A549 (cell line): ENCODE measurements around the gene CMIP. TPM values are rescaled to one million over a fixed set of nuclear protein-coding genes. Genes with fewer than 3 reads are reported as not detected.
A peak's percentile ranks its signal among the peaks of the same experiment; 100 is the strongest.

Source experiments
- ATOH8 ChIP-seq: fragments of 250-450 bp; sonication (Bioruptor Pico); IDR thresholded peaks from 2 replicates; pipeline ENCODE4 v1.5.0; 2020; ENCODE audit warnings: low read depth, mild to moderate bottlenecking, moderate library complexity
- BCL3 ChIP-seq: fragments of >200 bp; sonication (Bioruptor Twin); formaldehyde crosslinking; IDR thresholded peaks from 3 replicates; pipeline ENCODE4 v1.6.1; 2016
- BHLHE40 ChIP-seq: IDR thresholded peaks from 2 replicates; pipeline ENCODE4 v1.6.1; 2012; ENCODE audit warnings: low read depth, low read length, inconsistent platforms
- CEBPB ChIP-seq, 2 experiments: fragments of >200 bp in 1 of 2; sonication (Bioruptor Twin) in 1 of 2; formaldehyde crosslinking in 1 of 2; IDR thresholded peaks; 2 replicates each; pipeline ENCODE4 v1.6.1; 2012 to 2016
- CHD4 ChIP-seq: fragments of 200-600 bp; sonication (generic); IDR thresholded peaks from 2 replicates; pipeline ENCODE4 v1.6.1; 2016; ENCODE audit warnings: antibody characterized with exemption, mild to moderate bottlenecking, borderline replicate concordance
- CTCF ChIP-seq: fragments of >200 bp; sonication (Bioruptor Twin); formaldehyde crosslinking; IDR thresholded peaks from 3 replicates; pipeline ENCODE4 v1.5.1; 2016
- EHF ChIP-seq: fragments of 250-450 bp; sonication (Bioruptor Pico); IDR thresholded peaks from 2 replicates; pipeline ENCODE4 v1.5.0; 2020; ENCODE audit warnings: mild to moderate bottlenecking
- EP300 ChIP-seq, 2 experiments: fragments of >200 bp; sonication (Bioruptor Twin); formaldehyde crosslinking; IDR thresholded peaks; 2 replicates in 1 of 2; 3 replicates in 1 of 2; pipeline ENCODE4 v1.6.1; 2016 to 2017
- FOSB ChIP-seq: fragments of 250-450 bp; sonication (Bioruptor Pico); IDR thresholded peaks from 2 replicates; pipeline ENCODE4 v1.5.0; 2020; ENCODE audit warnings: mild to moderate bottlenecking, moderate library complexity
- FOSL2 ChIP-seq, 2 experiments: fragments of 450-650 bp in 1 of 2; fragments of >200 bp in 1 of 2; sonication (Bioruptor Twin) in 1 of 2; formaldehyde crosslinking; IDR thresholded peaks; 2 replicates each; pipeline versions ENCODE4 v1.5.0 to v1.6.1; 2016 to 2020; ENCODE audit warnings: mild to moderate bottlenecking in 1 of 2, moderate library complexity in 1 of 2
- FOXS1 ChIP-seq: fragments of 250-450 bp; sonication (Bioruptor Pico); IDR thresholded peaks from 2 replicates; pipeline ENCODE4 v1.5.0; 2020; ENCODE audit warnings: mild to moderate bottlenecking, moderate library complexity
- HDAC2 ChIP-seq: fragments of 200-600 bp; sonication (generic); IDR thresholded peaks from 2 replicates; pipeline ENCODE4 v1.6.1; 2016
- HEYL ChIP-seq: fragments of 250-450 bp; sonication (Bioruptor Pico); IDR thresholded peaks from 2 replicates; pipeline ENCODE4 v1.8.0; 2021; ENCODE audit warnings: mild to moderate bottlenecking, moderate library complexity
- HMGXB4 ChIP-seq: fragments of 250-450 bp; sonication (Bioruptor Pico); IDR thresholded peaks from 2 replicates; pipeline ENCODE4 v1.5.0; 2021; ENCODE audit warnings: mild to moderate bottlenecking, moderate library complexity, borderline replicate concordance
- KDM5A ChIP-seq: fragments of 200-600 bp; sonication (generic); IDR thresholded peaks from 2 replicates; pipeline ENCODE4 v1.6.1; 2016; ENCODE audit warnings: antibody characterized with exemption, mild to moderate bottlenecking
- MAFK ChIP-seq: fragments of 450-650 bp; IDR thresholded peaks from 2 replicates; pipeline ENCODE4 v1.6.1; 2014; ENCODE audit not compliant: partially characterized antibody
- MYC ChIP-seq: IDR thresholded peaks from 2 replicates; pipeline ENCODE4 v1.6.1; 2012; ENCODE audit warnings: mild to moderate bottlenecking, inconsistent platforms, low read length, improper control_type of control experiment, borderline replicate concordance
- NFE2L2 ChIP-seq: fragments of 150-350 bp; conservative IDR thresholded peaks from 2 replicates; pipeline ENCODE4 v1.6.1; 2014; ENCODE audit warnings: low read length
- POLR2A ChIP-seq: IDR thresholded peaks from 2 replicates; pipeline ENCODE4 v1.6.1; 2012; ENCODE audit warnings: mild to moderate bottlenecking, low read length
- POLR2AphosphoS2 ChIP-seq: conservative IDR thresholded peaks from 2 replicates; pipeline ENCODE4 v1.6.1; 2012; ENCODE audit warnings: low read length, improper control_type of control experiment, inconsistent platforms
- RAD21 ChIP-seq, 2 experiments: fragments of >200 bp in 1 of 2; sonication (Bioruptor Twin) in 1 of 2; formaldehyde crosslinking in 1 of 2; IDR thresholded peaks in 1 of 2; conservative IDR thresholded peaks in 1 of 2; 2 replicates in 1 of 2; 3 replicates in 1 of 2; pipeline ENCODE4 v1.6.1; 2012 to 2018; ENCODE audit warnings: inconsistent platforms in 1 of 2
- RARB ChIP-seq: fragments of 250-450 bp; sonication (Bioruptor Pico); IDR thresholded peaks from 2 replicates; pipeline ENCODE4 v1.8.0; 2021; ENCODE audit warnings: mild to moderate bottlenecking, moderate library complexity
- REST ChIP-seq: fragments of 200-600 bp; sonication (generic); IDR thresholded peaks from 2 replicates; pipeline ENCODE4 v1.6.1; 2016; ENCODE audit warnings: antibody characterized with exemption, mild to moderate bottlenecking, moderate library complexity
- RFX5 ChIP-seq: fragments of 450-650 bp; IDR thresholded peaks from 2 replicates; pipeline ENCODE4 v1.7.1; 2014; ENCODE audit warnings: antibody characterized with exemption, mild to moderate bottlenecking, moderate library complexity
- RNF2 ChIP-seq: fragments of 200-600 bp; sonication (generic); IDR thresholded peaks from 2 replicates; pipeline ENCODE4 v1.6.1; 2016; ENCODE audit warnings: low read depth, mild to moderate bottlenecking, antibody characterized with exemption, moderate library complexity, borderline replicate concordance
- SMC3 ChIP-seq: fragments of >200 bp; sonication (Bioruptor Twin); formaldehyde crosslinking; IDR thresholded peaks from 3 replicates; pipeline ENCODE4 v1.6.1; 2018; ENCODE audit warnings: inconsistent platforms
- SREBF2 ChIP-seq: fragments of 450-650 bp; IDR thresholded peaks from 2 replicates; pipeline ENCODE4 v1.6.1; 2014; ENCODE audit warnings: mild to moderate bottlenecking, moderate library complexity
- USF2 ChIP-seq: fragments of 450-650 bp; IDR thresholded peaks from 2 replicates; pipeline ENCODE4 v1.6.1; 2014; ENCODE audit warnings: antibody characterized with exemption
- ZC3H11A ChIP-seq: fragments of 450-650 bp; IDR thresholded peaks from 2 replicates; pipeline ENCODE4 v1.6.1; 2014; ENCODE audit warnings: antibody characterized with exemption, mild to moderate bottlenecking
- ZFP36 ChIP-seq: fragments of 450-650 bp; IDR thresholded peaks from 2 replicates; pipeline ENCODE4 v1.6.1; 2014; ENCODE audit warnings: borderline replicate concordance; ENCODE audit not compliant: partially characterized antibody
- ZNF302 ChIP-seq: fragments of 250-450 bp; sonication (Bioruptor Pico); IDR thresholded peaks from 2 replicates; pipeline ENCODE4 v1.9.0; 2021; ENCODE audit warnings: inconsistent platforms, mild to moderate bottlenecking, moderate library complexity
- ZSCAN20 ChIP-seq: fragments of 250-450 bp; sonication (Bioruptor Pico); IDR thresholded peaks from 2 replicates; pipeline ENCODE4 v1.8.0; 2022; ENCODE audit warnings: mild to moderate bottlenecking, moderate library complexity
- polyA plus RNA-seq, 4 experiments: library from polyadenylated mRNA; depleted of rRNA in 3 of 4; stranded (reverse); fragments of >200 nt; fragmentation: RNase III in 1 of 4; extraction: RNeasy Plus Mini Kit Qiagen cat#74134 plus additional on column Dnase treatment in 1 of 4; gene quantifications; 2 replicates in 3 of 4; 3 replicates in 1 of 4; pipeline ENCODE4 v1.2.3, GENCODE V29; 2011 to 2017

CMIP gene
- polyA plus RNA-seq, 2 of the 4 experiments (the other 2 are of a cell fraction): 21.6 to 125 TPM

- TF ChIP-seq RAD21 (conservative IDR thresholded peaks at IDR 0.05 in 1 of 2, IDR thresholded peaks at IDR 0.05 in 1 of 2) (no peak; a peak in 1 of 5 replicates), EP300 (IDR thresholded peaks at IDR 0.05) (peak; percentile 9 to 63; a peak in 3 of 5 replicates), HEYL (CRISPR knock-in tag) (no peak), RARB (CRISPR knock-in tag) (no peak), RNF2 (no peak), BHLHE40 (no peak), ZNF302 (CRISPR knock-in tag) (no peak), NFE2L2 (no peak), SREBF2 (no peak), KDM5A (no peak), MYC (no peak), REST (no peak), RFX5 (no peak), CEBPB (IDR thresholded peaks at IDR 0.05) (peak in 1 of 2 experiments; percentile 63; a peak in 2 of 4 replicates), FOSL2 (IDR thresholded peaks at IDR 0.05) (peak; percentile 43; the same call in 1 of the 2 replicates), FOSL2 (CRISPR knock-in tag; IDR thresholded peaks at IDR 0.05) (peak; percentile 76), FOSB (CRISPR knock-in tag) (no peak), SMC3 (0 out of 3 replicates have a peak, but pooled peaks have one; percentile 20), ZFP36 (no peak), ZC3H11A (no peak), CHD4 (no peak), CTCF (no peak), POLR2AphosphoS2 (no peak), HMGXB4 (CRISPR knock-in tag) (no peak), ATOH8 (CRISPR knock-in tag) (no peak), USF2 (no peak), POLR2A (no peak), MAFK (peak; percentile 56), EHF (CRISPR knock-in tag) (no peak), BCL3 (no peak), HDAC2 (no peak), ZSCAN20 (CRISPR knock-in tag) (no peak), FOXS1 (CRISPR knock-in tag) (no peak; the same call in 1 of the 2 replicates)
Observed at GRCh38 chr16:81457326-81458133, 12.9 kb downstream of the CMIP start (continued).
